HCT116 (cell line): ENCODE data around the gene SERINC3. TPM values are rescaled to one million over a fixed set of nuclear protein-coding genes. Genes with fewer than 3 reads are reported as not detected.

Experiments used
- ATAC-seq: fragments of 200-7000 bp; cut with Tn5 transposase; 2 replicates; pipeline ENCODE4 v1.9.1; 2020; ENCODE audit warnings: mild to moderate bottlenecking, moderate library complexity
- BruUV-seq: library from RNA; stranded (reverse); fragments of 400-500 nt; replicated peaks from 2 replicates; lab custom pipeline; 2021; lab: Mats Ljungman, UMichigan
- CTCF ChIA-PET: fragments of 300-600 bp; sonication (Branson Sonifier 250); formaldehyde crosslinking; loops from one replicate; lab custom pipeline; 2021; ENCODE audit warnings: antibody characterized with exemption; lab: Charles Lee
- POLR2A ChIA-PET: fragments of 300-600, 350-600 bp; sonication (Branson Sonifier 250); formaldehyde crosslinking; loops from one replicate; lab custom pipeline; 2021; ENCODE audit warnings: antibody characterized with exemption; lab: Charles Lee
- RAD21 ChIA-PET, 2 experiments: fragments of 300-600 bp; sonication (Branson Sonifier 250); formaldehyde crosslinking; loops; one replicate each; lab custom pipeline; 2023; ENCODE audit warnings: low total read pairs in 2 of 2; ENCODE audit not compliant: uncharacterized antibody in 2 of 2, unreplicated experiment in 2 of 2, low non-redundant PET in 1 of 2; lab: Charles Lee
- DNase-seq: peaks from one replicate; pipeline ENCODE4 v3.0.0-alpha.2; 2010; ENCODE audit warnings: low read depth, low spot score
- H2AFZ ChIP-seq: fragments of 200-600 bp; shearing (Covaris generic), sonication (generic); 2 replicates; pipeline ENCODE4 v1.6.1; 2017; ENCODE audit warnings: low read depth, mixed run types, mixed read lengths, antibody characterized with exemption, low read length; ENCODE audit not compliant: poor library complexity, severe bottlenecking
- H3K27ac ChIP-seq: 2 replicates; pipeline ENCODE4 v1.5.1; 2012; ENCODE audit warnings: low read depth, low read length
- H3K27me3 ChIP-seq: fragments of 200-600 bp; sonication (generic); 2 replicates; pipeline ENCODE4 v1.6.1; 2016; ENCODE audit warnings: mixed run types, low read length, mixed read lengths; ENCODE audit not compliant: insufficient read depth
- H3K36me3 ChIP-seq, 2 experiments: fragments of 200-500 bp in 1 of 2; fragments of 200-600 bp in 1 of 2; sonication (Bioruptor generic) in 1 of 2; sonication (generic) in 1 of 2; 2 replicates each; pipeline versions ENCODE4 v1.5.1 to v1.6.1; 2014 to 2016; ENCODE audit warnings: low read length in 2 of 2, inconsistent platforms in 1 of 2, mixed read lengths in 1 of 2, mixed run types in 1 of 2; ENCODE audit not compliant: insufficient read depth in 2 of 2, control insufficient read depth in 1 of 2
- H3K4me1 ChIP-seq, 2 experiments: fragments of 200-600 bp in 1 of 2; sonication (generic) in 1 of 2; 2 replicates each; pipeline versions ENCODE4 v1.5.1 to v1.6.1; 2012 to 2017; ENCODE audit warnings: low read length in 2 of 2, inconsistent platforms in 1 of 2, mild to moderate bottlenecking in 1 of 2, mixed read lengths in 1 of 2, mixed run types in 1 of 2, moderate library complexity in 1 of 2; ENCODE audit not compliant: insufficient read depth in 2 of 2, control insufficient read depth in 1 of 2
- H3K4me2 ChIP-seq: fragments of 200-600 bp; sonication (generic); 2 replicates; pipeline ENCODE4 v1.6.1; 2017; ENCODE audit warnings: mixed run types, low read length, mixed read lengths
- H3K4me3 ChIP-seq, 2 experiments: fragments of 200-600 bp in 1 of 2; sonication (generic) in 1 of 2; replicated peaks in 1 of 2; 2 replicates each; pipeline ENCODE4 v1.5.1; 2011 to 2016; ENCODE audit warnings: low read length in 2 of 2, control low read depth in 1 of 2, low read depth in 1 of 2, mild to moderate bottlenecking in 1 of 2, mixed read lengths in 1 of 2, mixed run types in 1 of 2
- H3K79me2 ChIP-seq: fragments of 200-600 bp; sonication (generic); 2 replicates; pipeline ENCODE4 v1.6.1; 2017; ENCODE audit warnings: mild to moderate bottlenecking, mixed run types, low read length, moderate library complexity, mixed read lengths; ENCODE audit not compliant: insufficient read depth
- H3K9ac ChIP-seq: fragments of 200-600 bp; sonication (generic); 2 replicates; pipeline ENCODE4 v1.6.1; 2016; ENCODE audit warnings: low read length, mixed read lengths
- H3K9me2 ChIP-seq: fragments of 200-600 bp; sonication (generic), shearing (Covaris generic); 2 replicates; pipeline ENCODE4 v1.6.1; 2017; ENCODE audit warnings: mixed run types, mild to moderate bottlenecking, moderate library complexity; ENCODE audit not compliant: insufficient read depth
- H3K9me3 ChIP-seq, 2 experiments: fragments of 200-500 bp in 1 of 2; fragments of 200-600 bp in 1 of 2; sonication (Bioruptor generic) in 1 of 2; sonication (generic) in 1 of 2; 2 replicates each; pipeline ENCODE4 v1.6.1; 2014 to 2017; ENCODE audit warnings: low read length in 2 of 2, mixed read lengths in 2 of 2, inconsistent platforms in 1 of 2, low read depth in 1 of 2, mild to moderate bottlenecking in 1 of 2, mixed run types in 1 of 2, moderate library complexity in 1 of 2; ENCODE audit not compliant: control insufficient read depth in 1 of 2, insufficient read depth in 1 of 2
- H4K20me1 ChIP-seq: fragments of 200-600 bp; sonication (generic), shearing (Covaris generic); 2 replicates; pipeline ENCODE4 v1.6.1; 2017; ENCODE audit warnings: mixed run types, mild to moderate bottlenecking, moderate library complexity; ENCODE audit not compliant: insufficient read depth
- CEBPB ChIP-seq: IDR thresholded peaks from 2 replicates; pipeline ENCODE4 v1.6.1; 2012; ENCODE audit warnings: low read depth
- EGR1 ChIP-seq: IDR thresholded peaks from 2 replicates; pipeline ENCODE4 v1.6.1; 2012; ENCODE audit warnings: low read depth
- ELF1 ChIP-seq: IDR thresholded peaks from 2 replicates; pipeline ENCODE4 v1.6.1; 2012; ENCODE audit warnings: low read depth, borderline replicate concordance
- EZH2phosphoT487 ChIP-seq: fragments of 200-600 bp; IDR thresholded peaks from 2 replicates; pipeline ENCODE4 v1.6.1; 2018; ENCODE audit warnings: antibody characterized with exemption, borderline replicate concordance
- JUND ChIP-seq: IDR thresholded peaks from 2 replicates; pipeline ENCODE4 v1.6.1; 2012
- POLR2A ChIP-seq: IDR thresholded peaks from 2 replicates; pipeline ENCODE4 v1.7.0; 2011; ENCODE audit warnings: borderline replicate concordance; ENCODE audit not compliant: insufficient read depth, insufficient read length; ENCODE audit errors: extremely low read depth
- RAD21 ChIP-seq: IDR thresholded peaks from 2 replicates; pipeline ENCODE4 v1.6.1; 2012; ENCODE audit warnings: low read depth, mild to moderate bottlenecking
- SIN3A ChIP-seq: IDR thresholded peaks from 2 replicates; pipeline ENCODE4 v1.6.1; 2012; ENCODE audit warnings: low read depth
- SP1 ChIP-seq: IDR thresholded peaks from 2 replicates; pipeline ENCODE4 v1.6.1; 2012; ENCODE audit warnings: low read depth
- SRF ChIP-seq: IDR thresholded peaks from 2 replicates; pipeline ENCODE4 v1.6.1; 2012; ENCODE audit warnings: low read depth
- TCF7L2 ChIP-seq: IDR thresholded peaks from 2 replicates; pipeline ENCODE4 v1.7.0; 2011; ENCODE audit warnings: borderline replicate concordance, inconsistent platforms; ENCODE audit not compliant: insufficient read depth, insufficient read length; ENCODE audit errors: extremely low read depth
- YY1 ChIP-seq: IDR thresholded peaks from 2 replicates; pipeline ENCODE4 v1.6.1; 2011; ENCODE audit warnings: low read length, low read depth, moderate library complexity, mild to moderate bottlenecking; ENCODE audit not compliant: insufficient replicate concordance; ENCODE audit errors: extremely low read depth
- ZFX ChIP-seq: fragments of 450-650 bp; IDR thresholded peaks from 2 replicates; pipeline ENCODE4 v1.6.1; 2017
- ZNF274 ChIP-seq: fragments of 200-500 bp; sonication (Bioruptor generic); IDR thresholded peaks from 2 replicates; pipeline ENCODE4 v1.6.1; 2014; ENCODE audit warnings: mild to moderate bottlenecking, low read depth, low read length, inconsistent platforms
- intact Hi-C: fragments of 100-400 bp; cut with micrococcal nuclease; formaldehyde crosslinking; loops from 2 replicates; pipeline ENCODE4 v1.10.0; 2022
- total RNA-seq: library from RNA; stranded (reverse); gene quantifications from one replicate; pipeline ENCODE4 v1.2.1, GENCODE V29; 2021; ENCODE audit not compliant: unreplicated experiment
- TF ChIP-seq, protein P1 (sequence below): IDR thresholded peaks from 2 replicates; pipeline ENCODE4 v1.6.1; 2012; ENCODE audit warnings: low read depth
- TF ChIP-seq, protein P2 (sequence below): IDR thresholded peaks from 2 replicates; pipeline ENCODE4 v1.6.1; 2012
- TF ChIP-seq, protein P3 (sequence below): IDR thresholded peaks from 2 replicates; pipeline ENCODE4 v1.6.1; 2012

SERINC3 gene
- total RNA-seq, 1 experiment from 2014 or later, result 56.8 TPM

DNA sequence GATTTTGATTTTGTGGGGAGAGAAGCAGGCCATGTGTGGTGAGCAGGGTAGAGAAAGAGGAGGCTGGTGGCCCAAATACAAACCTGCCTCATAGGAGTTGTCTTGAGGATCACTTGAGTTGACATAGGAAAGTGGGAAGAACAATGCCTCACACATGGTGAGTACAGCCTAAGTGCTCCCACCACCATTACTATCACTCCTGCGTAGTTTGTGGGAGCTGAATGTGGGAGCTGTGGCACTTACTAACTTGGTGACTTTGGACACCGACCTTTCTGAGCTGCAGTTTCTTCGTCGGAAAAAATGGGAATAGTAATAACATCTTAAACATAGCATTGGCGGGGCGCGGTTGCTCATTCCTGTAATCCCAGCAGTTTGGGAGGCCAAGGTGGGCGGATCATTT lies 25.5 kb upstream of the SERINC3 start (continued):
- TF ChIP-seq ZFX, result no peak
- no peak for TF ChIP-seq JUND
- no peak for TF ChIP-seq EZH2phosphoT487
- TF ChIP-seq, all 23 proteins: peak for 0

DNA sequence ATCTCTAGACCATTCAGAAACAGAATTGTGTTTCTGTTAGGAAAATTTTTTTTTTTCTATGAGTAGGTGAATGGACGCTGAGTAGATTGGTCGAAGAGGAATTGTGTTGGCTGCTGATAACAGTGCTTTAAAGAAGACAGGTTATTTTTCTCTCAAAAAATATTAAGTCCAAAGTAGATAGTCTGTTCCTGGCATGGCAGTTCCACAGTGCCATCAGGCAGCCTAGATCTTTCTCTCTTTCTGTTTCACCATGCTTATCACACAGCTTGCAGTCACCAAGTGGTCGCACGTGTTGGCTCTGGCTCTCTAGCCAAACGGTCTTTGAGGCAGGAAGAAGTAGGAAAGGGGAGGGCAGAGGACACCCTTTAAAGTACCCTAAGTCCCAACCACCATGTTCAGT lies 22.4 kb upstream of the SERINC3 start:
- Histone ChIP-seq H3K9me2 (no peaks in the 10 kb centered on the region), H3K79me2 (no peaks in the 10 kb centered on the region; the same call in 1 of the 2 replicates), H3K27me3 (no peaks in the 10 kb centered on the region), H3K9me3 (no peaks in the 10 kb centered on the region), H3K4me3 (no peak overlapping the region), H3K4me2 (no peak overlapping the region), H3K27ac (no peak overlapping the region)
- ChIA-PET POLR2A (interaction anchor here (0.7 kb wide), 1 partner anchor 11 kb away, joined by 3 read pairs; no protein-coding TSS in a partner anchor), RAD21 (no interaction called here)
- no peak for DNase-seq
- no TSS peak for BruUV-seq
- no peak for TF ChIP-seq EZH2phosphoT487
- no peak for TF ChIP-seq ZNF274
- no peak for TF ChIP-seq SP1
- TF ChIP-seq SRF, result no peak
- TF ChIP-seq, all 23 proteins: peak for 0
- no peaks in the 10 kb centered on the region for H3K36me3 ChIP-seq
- CTCF ChIA-PET, result no interaction called here
- no peak for ATAC-seq
- intact Hi-C loops, result no loop called here
- H3K9ac ChIP-seq, result no peak overlapping the region
- H2AFZ ChIP-seq, result no peak overlapping the region
- H4K20me1 ChIP-seq, result no peaks in the 10 kb centered on the region
- peaks cover 5 to 10% of the 10 kb centered on the region in 2 experiments; a peak in 3 of 4 replicates for H3K4me1 ChIP-seq

DNA sequence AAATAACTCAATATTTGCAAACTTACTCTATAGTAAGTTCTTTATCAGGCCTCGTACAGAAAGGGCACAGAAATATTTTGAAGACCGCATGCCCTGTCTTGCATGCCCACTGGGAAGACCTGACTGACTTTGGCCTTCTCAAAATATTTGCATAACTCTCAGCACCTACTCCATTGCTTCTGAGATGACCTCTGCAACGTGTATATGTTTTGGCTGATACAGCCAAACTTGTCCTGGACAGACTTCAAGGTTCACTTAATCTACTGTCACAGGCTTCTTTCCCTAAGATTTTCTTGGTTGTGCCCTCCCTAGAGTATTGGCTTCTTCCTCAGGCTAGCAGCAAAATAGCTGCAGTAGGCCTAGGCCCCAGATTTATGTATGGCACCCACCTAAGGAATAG lies 21.5 kb upstream of the SERINC3 start:
- Histone ChIP-seq H3K4me3 (no peak overlapping the region), H3K27me3 (no peaks in the 10 kb centered on the region), H3K4me1 (peaks cover 5 to 10% of the 10 kb centered on the region in 2 experiments; a peak in 3 of 4 replicates), H3K9me3 (no peaks in the 10 kb centered on the region), H3K27ac (no peak overlapping the region), H4K20me1 (no peaks in the 10 kb centered on the region), H2AFZ (no peak overlapping the region), H3K9me2 (no peaks in the 10 kb centered on the region), H3K36me3 (no peaks in the 10 kb centered on the region), H3K79me2 (no peaks in the 10 kb centered on the region; the same call in 1 of the 2 replicates), H3K4me2 (no peak overlapping the region), H3K9ac (no peak overlapping the region)
- DNase-seq, result no peak
- BruUV-seq, result no TSS peak
- RAD21 ChIA-PET, result no interaction called here
- no peak for ATAC-seq
- CTCF ChIA-PET, result no interaction called here
- POLR2A ChIA-PET, result no interaction called here
- intact Hi-C loops, result no loop called here
- TF ChIP-seq EGR1, result no peak
- no peak for TF ChIP-seq ZNF274
- no peak for TF ChIP-seq SRF
- TF ChIP-seq YY1, result no peak
- TF ChIP-seq SIN3A, result no peak
- TF ChIP-seq, protein P1, sequence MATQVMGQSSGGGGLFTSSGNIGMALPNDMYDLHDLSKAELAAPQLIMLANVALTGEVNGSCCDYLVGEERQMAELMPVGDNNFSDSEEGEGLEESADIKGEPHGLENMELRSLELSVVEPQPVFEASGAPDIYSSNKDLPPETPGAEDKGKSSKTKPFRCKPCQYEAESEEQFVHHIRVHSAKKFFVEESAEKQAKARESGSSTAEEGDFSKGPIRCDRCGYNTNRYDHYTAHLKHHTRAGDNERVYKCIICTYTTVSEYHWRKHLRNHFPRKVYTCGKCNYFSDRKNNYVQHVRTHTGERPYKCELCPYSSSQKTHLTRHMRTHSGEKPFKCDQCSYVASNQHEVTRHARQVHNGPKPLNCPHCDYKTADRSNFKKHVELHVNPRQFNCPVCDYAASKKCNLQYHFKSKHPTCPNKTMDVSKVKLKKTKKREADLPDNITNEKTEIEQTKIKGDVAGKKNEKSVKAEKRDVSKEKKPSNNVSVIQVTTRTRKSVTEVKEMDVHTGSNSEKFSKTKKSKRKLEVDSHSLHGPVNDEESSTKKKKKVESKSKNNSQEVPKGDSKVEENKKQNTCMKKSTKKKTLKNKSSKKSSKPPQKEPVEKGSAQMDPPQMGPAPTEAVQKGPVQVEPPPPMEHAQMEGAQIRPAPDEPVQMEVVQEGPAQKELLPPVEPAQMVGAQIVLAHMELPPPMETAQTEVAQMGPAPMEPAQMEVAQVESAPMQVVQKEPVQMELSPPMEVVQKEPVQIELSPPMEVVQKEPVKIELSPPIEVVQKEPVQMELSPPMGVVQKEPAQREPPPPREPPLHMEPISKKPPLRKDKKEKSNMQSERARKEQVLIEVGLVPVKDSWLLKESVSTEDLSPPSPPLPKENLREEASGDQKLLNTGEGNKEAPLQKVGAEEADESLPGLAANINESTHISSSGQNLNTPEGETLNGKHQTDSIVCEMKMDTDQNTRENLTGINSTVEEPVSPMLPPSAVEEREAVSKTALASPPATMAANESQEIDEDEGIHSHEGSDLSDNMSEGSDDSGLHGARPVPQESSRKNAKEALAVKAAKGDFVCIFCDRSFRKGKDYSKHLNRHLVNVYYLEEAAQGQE, result no peak
- TF ChIP-seq ZFX, result no peak
- TF ChIP-seq JUND, result no peak
- TF ChIP-seq, protein P2, sequence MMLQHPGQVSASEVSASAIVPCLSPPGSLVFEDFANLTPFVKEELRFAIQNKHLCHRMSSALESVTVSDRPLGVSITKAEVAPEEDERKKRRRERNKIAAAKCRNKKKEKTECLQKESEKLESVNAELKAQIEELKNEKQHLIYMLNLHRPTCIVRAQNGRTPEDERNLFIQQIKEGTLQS, result no peak
- no peak for TF ChIP-seq CEBPB
- TF ChIP-seq SP1, result no peak
- TF ChIP-seq, protein P3, sequence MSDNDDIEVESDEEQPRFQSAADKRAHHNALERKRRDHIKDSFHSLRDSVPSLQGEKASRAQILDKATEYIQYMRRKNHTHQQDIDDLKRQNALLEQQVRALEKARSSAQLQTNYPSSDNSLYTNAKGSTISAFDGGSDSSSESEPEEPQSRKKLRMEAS, result no peak
- TF ChIP-seq POLR2A, result no peak
- no peak for TF ChIP-seq ELF1
- no peak for TF ChIP-seq TCF7L2
- TF ChIP-seq RAD21, result no peak
